ENCODE data around the gene TIPARP. TPM values are rescaled to one million over a fixed set of nuclear protein-coding genes. Genes with fewer than 3 reads are reported as not detected.

TIPARP gene
- total and polyA plus RNA-seq, 4 donors: 4.4 to 13.6 (median 8.8) TPM

DNA sequence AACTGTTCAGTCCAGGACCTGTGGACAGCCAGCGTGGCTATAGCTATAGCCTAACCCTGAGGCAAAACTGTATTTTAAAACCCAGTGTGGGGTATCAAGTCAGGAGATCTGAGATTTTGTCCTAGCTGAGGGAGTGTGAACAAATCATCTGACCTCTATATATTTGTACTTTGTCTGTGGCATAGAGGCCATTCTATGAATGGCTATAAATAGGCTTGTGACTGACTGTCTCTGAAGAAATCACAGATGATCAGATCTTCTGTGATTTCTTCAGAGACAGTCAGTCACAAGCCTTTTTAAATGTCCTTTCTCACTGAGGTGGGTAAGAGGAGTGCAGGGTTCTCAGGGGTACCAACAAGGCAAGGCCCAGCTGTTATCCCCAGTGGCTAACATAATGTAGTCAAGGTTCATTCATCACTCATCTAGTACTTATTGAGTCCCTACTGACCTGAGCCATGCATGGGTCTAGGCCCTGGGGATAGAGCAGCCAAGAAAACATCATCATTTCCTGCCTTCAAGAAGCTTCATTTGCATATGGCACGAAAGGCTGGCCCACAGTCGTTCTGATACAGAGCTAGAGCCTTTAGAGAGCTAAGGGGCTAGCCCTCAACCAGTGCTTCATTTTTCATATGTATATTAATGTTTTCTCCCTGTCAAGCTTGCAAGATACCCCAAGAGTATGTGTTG lies 53.3 kb downstream of the TIPARP start:
- no peaks in the 10 kb centered on the region for H3K36me3 ChIP-seq (ENCODE audit: control insufficient read depth in 4 of 4, insufficient read depth in 3 of 4, low read depth in 1 of 4, low read length in 3 of 4)
- H3K9me3 ChIP-seq (ENCODE audit: control insufficient read depth in 4 of 4, low read length in 3 of 4): no peaks in the 10 kb centered on the region
- H3K27me3 ChIP-seq (ENCODE audit: control insufficient read depth in 4 of 4, insufficient read depth in 4 of 4, low read length in 3 of 4): no peaks in the 10 kb centered on the region
- no peak overlapping the region for H3K9ac ChIP-seq (ENCODE audit: low read depth in 1 of 2, low read length in 2 of 2)
- H3K4me1 ChIP-seq (ENCODE audit: control insufficient read depth in 4 of 4, insufficient read depth in 4 of 4, low read length in 3 of 4): no peaks in the 10 kb centered on the region
- H3K4me3 ChIP-seq (ENCODE audit: low read depth in 1 of 3, low read length in 3 of 3): no peak overlapping the region
- H3K27ac ChIP-seq (ENCODE audit: low read depth in 1 of 2, low read length in 2 of 2): no peak overlapping the region
- no peak for TF ChIP-seq CTCF (IDR thresholded peaks at IDR 0.05; ENCODE audit: low read depth, low read length, missing input control)
- WGBS: 79% methylated on average over 3 of the region's 3 CpGs
- no peak for DNase-seq (ENCODE audit: low spot score)

- H3K4me1 ChIP-seq (ENCODE audit: control insufficient read depth in 4 of 4, insufficient read depth in 4 of 4, low read length in 3 of 4): no peaks in the 10 kb centered on the region
- TF ChIP-seq EGR1 (IDR thresholded peaks at IDR 0.05; ENCODE audit: low read depth in 2 of 2) (no peak), FOXA1 (IDR thresholded peaks at IDR 0.05) (no peak), HNF4A (conservative IDR thresholded peaks at IDR 0.05) (peak; percentile 44 to 48), RAD21 (IDR thresholded peaks at IDR 0.05) (peak in 1 of 2 donors; percentile 19), SP1 (IDR thresholded peaks at IDR 0.05) (peak; percentile 36), TAF1 (conservative IDR thresholded peaks at IDR 0.05) (no peak), GABPA (IDR thresholded peaks at IDR 0.05 in 1 of 2, conservative IDR thresholded peaks at IDR 0.05 in 1 of 2) (no peak), HNF4G (IDR thresholded peaks at IDR 0.05) (no peak), RXRA (IDR thresholded peaks at IDR 0.05) (peak; percentile 6 to 45), NR2F2 (IDR thresholded peaks at IDR 0.05) (no peak), ZBTB33 (IDR thresholded peaks at IDR 0.05) (no peak), YY1 (IDR thresholded peaks at IDR 0.05) (no peak), CTCF (IDR thresholded peaks at IDR 0.05; ENCODE audit: low read depth, low read length, missing input control) (no peak), MAX (IDR thresholded peaks at IDR 0.05) (no peak), FOXA2 (IDR thresholded peaks at IDR 0.05) (no peak)
- TF ChIP-seq, protein P1, sequence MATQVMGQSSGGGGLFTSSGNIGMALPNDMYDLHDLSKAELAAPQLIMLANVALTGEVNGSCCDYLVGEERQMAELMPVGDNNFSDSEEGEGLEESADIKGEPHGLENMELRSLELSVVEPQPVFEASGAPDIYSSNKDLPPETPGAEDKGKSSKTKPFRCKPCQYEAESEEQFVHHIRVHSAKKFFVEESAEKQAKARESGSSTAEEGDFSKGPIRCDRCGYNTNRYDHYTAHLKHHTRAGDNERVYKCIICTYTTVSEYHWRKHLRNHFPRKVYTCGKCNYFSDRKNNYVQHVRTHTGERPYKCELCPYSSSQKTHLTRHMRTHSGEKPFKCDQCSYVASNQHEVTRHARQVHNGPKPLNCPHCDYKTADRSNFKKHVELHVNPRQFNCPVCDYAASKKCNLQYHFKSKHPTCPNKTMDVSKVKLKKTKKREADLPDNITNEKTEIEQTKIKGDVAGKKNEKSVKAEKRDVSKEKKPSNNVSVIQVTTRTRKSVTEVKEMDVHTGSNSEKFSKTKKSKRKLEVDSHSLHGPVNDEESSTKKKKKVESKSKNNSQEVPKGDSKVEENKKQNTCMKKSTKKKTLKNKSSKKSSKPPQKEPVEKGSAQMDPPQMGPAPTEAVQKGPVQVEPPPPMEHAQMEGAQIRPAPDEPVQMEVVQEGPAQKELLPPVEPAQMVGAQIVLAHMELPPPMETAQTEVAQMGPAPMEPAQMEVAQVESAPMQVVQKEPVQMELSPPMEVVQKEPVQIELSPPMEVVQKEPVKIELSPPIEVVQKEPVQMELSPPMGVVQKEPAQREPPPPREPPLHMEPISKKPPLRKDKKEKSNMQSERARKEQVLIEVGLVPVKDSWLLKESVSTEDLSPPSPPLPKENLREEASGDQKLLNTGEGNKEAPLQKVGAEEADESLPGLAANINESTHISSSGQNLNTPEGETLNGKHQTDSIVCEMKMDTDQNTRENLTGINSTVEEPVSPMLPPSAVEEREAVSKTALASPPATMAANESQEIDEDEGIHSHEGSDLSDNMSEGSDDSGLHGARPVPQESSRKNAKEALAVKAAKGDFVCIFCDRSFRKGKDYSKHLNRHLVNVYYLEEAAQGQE (IDR thresholded peaks at IDR 0.05): no peak
- WGBS: 36% methylated on average over 7 of the region's 7 CpGs
- H3K27ac ChIP-seq (ENCODE audit: low read depth in 1 of 2, low read length in 2 of 2): no peak overlapping the region
- no peaks in the 10 kb centered on the region for H3K27me3 ChIP-seq (ENCODE audit: control insufficient read depth in 4 of 4, insufficient read depth in 4 of 4, low read length in 3 of 4)
- H3K9ac ChIP-seq (ENCODE audit: low read depth in 1 of 2, low read length in 2 of 2): no peak overlapping the region
- H3K9me3 ChIP-seq (ENCODE audit: control insufficient read depth in 4 of 4, low read length in 3 of 4): no peaks in the 10 kb centered on the region
- H3K36me3 ChIP-seq (ENCODE audit: control insufficient read depth in 4 of 4, insufficient read depth in 3 of 4, low read depth in 1 of 4, low read length in 3 of 4): no peaks in the 10 kb centered on the region
- no peak for DNase-seq (ENCODE audit: low spot score)
- H3K4me3 ChIP-seq (ENCODE audit: low read depth in 1 of 3, low read length in 3 of 3): no peak overlapping the region
Observed at GRCh38 chr3:156728267-156728985, 54.0 kb downstream of the TIPARP start.
